GM12878 (cell line): Measurements from ENCODE around the gene MEF2D. TPM values are rescaled to one million over a fixed set of nuclear protein-coding genes. Genes with fewer than 3 reads are reported as not detected.

Experiments used
- ATF7 ChIP-seq: fragments of 450-650 bp; IDR thresholded peaks from 2 replicates; pipeline ENCODE4 v1.6.1; 2016; ENCODE audit warnings: low read depth, mild to moderate bottlenecking
- BHLHE40 ChIP-seq, 2 experiments: fragments of 450-650 bp in 1 of 2; IDR thresholded peaks; 2 replicates each; pipeline ENCODE4 v1.6.1; 2011 to 2017; ENCODE audit warnings: low read depth in 2 of 2, borderline replicate concordance in 1 of 2, improper control_type of control experiment in 1 of 2, low read length in 1 of 2, mild to moderate bottlenecking in 1 of 2
- CHD2 ChIP-seq: IDR thresholded peaks from 2 replicates; pipeline ENCODE4 v1.6.1; 2011; ENCODE audit warnings: low read depth, low read length, improper control_type of control experiment, borderline replicate concordance
- EP300 ChIP-seq, 2 experiments: fragments of 150-350 bp in 1 of 2; IDR thresholded peaks; 2 replicates each; pipeline ENCODE4 v1.6.1; 2011 to 2012; ENCODE audit warnings: low read depth in 2 of 2, low read length in 2 of 2, borderline replicate concordance in 1 of 2, improper control_type of control experiment in 1 of 2, inconsistent platforms in 1 of 2; ENCODE audit not compliant: control insufficient read depth in 1 of 2
- HDGF ChIP-seq: fragments of 450-650 bp; IDR thresholded peaks from 2 replicates; pipeline ENCODE4 v1.6.1; 2016; ENCODE audit warnings: antibody characterized with exemption
- IKZF1 ChIP-seq: fragments of 450-650 bp; conservative IDR thresholded peaks from 2 replicates; pipeline ENCODE4 v1.6.1; 2017; ENCODE audit warnings: antibody characterized with exemption, mild to moderate bottlenecking
- MLLT1 ChIP-seq: fragments of 450-650 bp; IDR thresholded peaks from 2 replicates; pipeline ENCODE4 v1.6.1; 2016; ENCODE audit warnings: mild to moderate bottlenecking
- MXI1 ChIP-seq: fragments of 150-350 bp; IDR thresholded peaks from 2 replicates; pipeline ENCODE4 v1.6.1; 2011; ENCODE audit warnings: low read depth, mild to moderate bottlenecking, inconsistent platforms, low read length, improper control_type of control experiment
- PKNOX1 ChIP-seq: fragments of 450-650 bp; IDR thresholded peaks from 2 replicates; pipeline ENCODE4 v1.6.1; 2016; ENCODE audit warnings: mild to moderate bottlenecking
- RELB ChIP-seq: fragments of 450-650 bp; IDR thresholded peaks from 2 replicates; pipeline ENCODE4 v1.6.1; 2017; ENCODE audit warnings: low read depth, mild to moderate bottlenecking, moderate library complexity
- SUPT20H ChIP-seq: IDR thresholded peaks from 2 replicates; pipeline ENCODE4 v1.6.1; 2011; ENCODE audit warnings: low read depth, mild to moderate bottlenecking, low read length, moderate library complexity, borderline replicate concordance; ENCODE audit not compliant: control insufficient read depth
- TAF1 ChIP-seq: IDR thresholded peaks from 2 replicates; pipeline ENCODE4 v1.6.1; 2011; ENCODE audit warnings: mild to moderate bottlenecking, low read depth, low read length, borderline replicate concordance
- ZBTB33 ChIP-seq: fragments of 450-650 bp; IDR thresholded peaks from 2 replicates; pipeline ENCODE4 v1.6.1; 2017; ENCODE audit warnings: mild to moderate bottlenecking
- ZNF622 ChIP-seq: fragments of 450-650 bp; IDR thresholded peaks from 2 replicates; pipeline ENCODE4 v1.6.1; 2017; ENCODE audit warnings: mild to moderate bottlenecking, inconsistent platforms
- polyA plus RNA-seq, 11 experiments: library from polyadenylated mRNA; depleted of rRNA in 4 of 11; unstranded in 6 of 11; stranded (reverse) in 5 of 11; fragments of >200 nt; fragmentation: Nextera tagmentation in 4 of 11; fragmentation: Illumina TruSeq in 1 of 11; extraction: Ambion mirVana in 4 of 11; extraction: Trizol in 1 of 11; gene quantifications; 1 replicate in 1 of 11; 2 replicates in 10 of 11; pipeline versions ENCODE4 v1.2.1 to v1.2.3, GENCODE V29; 2011 to 2016; ENCODE audit warnings: inconsistent platforms in 2 of 11, missing spikeins in 2 of 11, low read depth in 1 of 11
- total RNA-seq, 4 experiments: library from RNA; depleted of rRNA in 3 of 4; stranded (reverse); fragments of >200 nt in 3 of 4; fragmentation: Illumina TruSeq in 1 of 4; extraction: Trizol in 1 of 4; gene quantifications; 2 replicates each; pipeline versions ENCODE4 v1.2.1 to v1.2.3, GENCODE V29; 2013 to 2021
- TF ChIP-seq, protein P1 (sequence below): IDR thresholded peaks from 2 replicates; pipeline ENCODE4 v1.6.1; 2012; ENCODE audit warnings: low read depth, low read length, improper control_type of control experiment

MEF2D gene
- total and polyA plus RNA-seq, 10 of the 15 experiments (the other 5 are each of a cell fraction or from before 2014, with no cell fraction given), result 0.61 to 53.0 (median 15.2) TPM

- TF ChIP-seq PKNOX1, result peak; percentile 30
- TF ChIP-seq BHLHE40 (IDR thresholded peaks at IDR 0.05; ENCODE audit: borderline replicate concordance in 1 of 2, low read depth in 2 of 2, low read length in 1 of 2), result peak; percentile 14 to 18; a peak in 1 of 4 replicates
- TF ChIP-seq HDGF, result peak; percentile 93
- no peak for TF ChIP-seq ZBTB33
- TF ChIP-seq IKZF1, result peak; percentile 75
- TF ChIP-seq ZNF622, result no peak
- TF ChIP-seq SUPT20H, result no peak
- peak in 1 of 2 experiments; percentile 42; a peak in 2 of 4 replicates for TF ChIP-seq EP300 (IDR thresholded peaks at IDR 0.05; ENCODE audit: borderline replicate concordance in 1 of 2, control insufficient read depth in 1 of 2, low read depth in 2 of 2, low read length in 2 of 2)
- TF ChIP-seq ATF7, result no peak
- peak; percentile 63; the same call in 1 of the 2 replicates for TF ChIP-seq CHD2
- peak; percentile 40; the same call in 1 of the 2 replicates for TF ChIP-seq TAF1
- TF ChIP-seq, protein P1, sequence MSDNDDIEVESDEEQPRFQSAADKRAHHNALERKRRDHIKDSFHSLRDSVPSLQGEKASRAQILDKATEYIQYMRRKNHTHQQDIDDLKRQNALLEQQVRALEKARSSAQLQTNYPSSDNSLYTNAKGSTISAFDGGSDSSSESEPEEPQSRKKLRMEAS, result 0 out of 2 replicates have a peak, but pooled peaks have one; percentile 27
- no peak for TF ChIP-seq RELB
- peak; percentile 46; the same call in 1 of the 2 replicates for TF ChIP-seq MLLT1
- no peak; the same call in 1 of the 2 replicates for TF ChIP-seq MXI1
Measured at GRCh38 chr1:156489166-156489934, 11.2 kb downstream of the MEF2D start (continued).
